AG09319 (cell line): ENCODE results near the gene GABBR2.

ENCODE experiments used
- DNase-seq: peaks from one replicate; pipeline ENCODE4 v3.0.0-alpha.2; 2010; ENCODE audit warnings: low read depth; ENCODE audit errors: extremely low read depth
- TF ChIP-seq, protein P1 (sequence below): IDR thresholded peaks from 2 replicates; pipeline ENCODE4 v1.5.1; 2011; ENCODE audit warnings: low read depth, mild to moderate bottlenecking, inconsistent platforms, low read length, moderate library complexity

Gene GABBR2

DNA sequence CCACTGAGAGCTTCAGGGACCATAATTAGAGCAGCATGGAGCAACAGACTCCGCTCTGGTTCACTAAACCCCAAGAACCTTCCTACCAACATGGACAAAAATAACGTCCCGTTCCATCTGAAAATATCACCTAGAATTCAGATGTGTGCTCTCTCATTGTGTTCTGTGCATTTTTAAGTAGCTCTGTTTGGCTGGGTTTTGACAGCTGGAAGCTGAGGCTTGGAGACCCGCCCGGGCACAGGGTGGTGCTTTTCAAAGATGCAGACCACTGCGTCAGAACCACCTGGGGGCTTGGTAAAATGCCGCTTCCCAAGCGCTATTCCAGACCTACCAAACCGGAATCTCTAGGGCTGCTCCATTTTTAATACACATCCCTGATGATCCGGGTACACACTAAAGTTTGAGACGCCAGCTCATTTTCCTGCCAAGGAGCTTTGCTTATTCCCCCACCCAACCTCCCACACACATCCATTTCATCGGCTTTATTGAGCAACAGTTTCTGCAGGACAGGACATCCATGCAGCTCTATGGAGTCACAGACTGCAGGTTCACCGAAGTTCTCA, 104.8 kb downstream of the GABBR2 start:
- DNase-seq = no peak
- TF ChIP-seq, protein P1, sequence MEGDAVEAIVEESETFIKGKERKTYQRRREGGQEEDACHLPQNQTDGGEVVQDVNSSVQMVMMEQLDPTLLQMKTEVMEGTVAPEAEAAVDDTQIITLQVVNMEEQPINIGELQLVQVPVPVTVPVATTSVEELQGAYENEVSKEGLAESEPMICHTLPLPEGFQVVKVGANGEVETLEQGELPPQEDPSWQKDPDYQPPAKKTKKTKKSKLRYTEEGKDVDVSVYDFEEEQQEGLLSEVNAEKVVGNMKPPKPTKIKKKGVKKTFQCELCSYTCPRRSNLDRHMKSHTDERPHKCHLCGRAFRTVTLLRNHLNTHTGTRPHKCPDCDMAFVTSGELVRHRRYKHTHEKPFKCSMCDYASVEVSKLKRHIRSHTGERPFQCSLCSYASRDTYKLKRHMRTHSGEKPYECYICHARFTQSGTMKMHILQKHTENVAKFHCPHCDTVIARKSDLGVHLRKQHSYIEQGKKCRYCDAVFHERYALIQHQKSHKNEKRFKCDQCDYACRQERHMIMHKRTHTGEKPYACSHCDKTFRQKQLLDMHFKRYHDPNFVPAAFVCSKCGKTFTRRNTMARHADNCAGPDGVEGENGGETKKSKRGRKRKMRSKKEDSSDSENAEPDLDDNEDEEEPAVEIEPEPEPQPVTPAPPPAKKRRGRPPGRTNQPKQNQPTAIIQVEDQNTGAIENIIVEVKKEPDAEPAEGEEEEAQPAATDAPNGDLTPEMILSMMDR = no peak

DNA sequence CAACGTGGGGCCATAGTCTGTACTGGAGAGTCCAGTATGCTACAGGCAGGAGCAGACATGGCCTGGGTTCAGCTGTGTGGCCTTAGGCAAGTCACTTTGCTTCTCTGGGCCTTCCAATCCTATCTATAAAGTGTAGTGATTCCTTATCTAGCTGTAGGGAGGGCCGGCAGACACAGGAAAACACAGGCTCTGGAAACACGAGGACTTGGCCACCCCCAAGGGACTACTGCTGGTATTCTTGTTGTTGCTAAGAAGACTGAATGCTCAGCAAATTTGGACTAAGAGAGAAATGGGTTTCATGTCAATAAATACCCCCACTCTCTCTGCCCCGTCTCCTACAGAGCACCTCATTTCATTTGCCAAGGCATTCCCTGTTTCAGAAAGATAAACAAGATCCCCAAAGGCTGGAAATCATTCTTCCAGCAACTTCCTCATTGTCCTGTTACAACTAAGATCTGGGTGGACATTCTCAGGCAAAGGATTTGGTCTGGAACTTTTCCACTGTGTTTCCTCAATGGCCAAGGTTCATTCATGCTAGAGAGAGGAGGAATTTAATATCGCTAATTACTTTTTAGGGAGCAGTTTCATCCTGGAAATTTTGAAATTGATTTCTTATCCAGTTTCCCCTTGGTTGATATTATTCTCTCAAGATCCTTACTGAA, 105.8 kb downstream of the GABBR2 start:
- no peak for DNase-seq
- TF ChIP-seq, protein P1 = no peak

DNA sequence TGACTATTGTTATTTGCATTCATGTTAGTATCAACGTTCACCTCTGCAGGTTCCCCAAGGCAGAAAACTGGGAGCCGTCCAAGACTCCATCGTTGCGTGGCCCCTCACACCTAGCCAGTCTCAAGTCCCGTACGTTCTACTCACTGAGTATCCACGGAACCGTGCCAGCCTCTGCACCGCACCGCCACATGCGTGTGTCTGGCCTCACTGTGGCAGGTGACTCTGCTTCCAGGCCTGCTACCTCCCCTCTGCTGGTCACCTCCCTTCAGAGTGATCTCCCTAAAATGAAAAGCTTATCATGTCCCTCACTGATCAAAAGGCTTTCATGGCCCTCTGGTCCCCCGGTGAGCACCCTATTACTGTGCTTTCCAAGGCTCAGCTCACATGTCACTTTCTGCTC, 108.1 kb downstream of the GABBR2 start:
- TF ChIP-seq, protein P1 = no peak

DNA sequence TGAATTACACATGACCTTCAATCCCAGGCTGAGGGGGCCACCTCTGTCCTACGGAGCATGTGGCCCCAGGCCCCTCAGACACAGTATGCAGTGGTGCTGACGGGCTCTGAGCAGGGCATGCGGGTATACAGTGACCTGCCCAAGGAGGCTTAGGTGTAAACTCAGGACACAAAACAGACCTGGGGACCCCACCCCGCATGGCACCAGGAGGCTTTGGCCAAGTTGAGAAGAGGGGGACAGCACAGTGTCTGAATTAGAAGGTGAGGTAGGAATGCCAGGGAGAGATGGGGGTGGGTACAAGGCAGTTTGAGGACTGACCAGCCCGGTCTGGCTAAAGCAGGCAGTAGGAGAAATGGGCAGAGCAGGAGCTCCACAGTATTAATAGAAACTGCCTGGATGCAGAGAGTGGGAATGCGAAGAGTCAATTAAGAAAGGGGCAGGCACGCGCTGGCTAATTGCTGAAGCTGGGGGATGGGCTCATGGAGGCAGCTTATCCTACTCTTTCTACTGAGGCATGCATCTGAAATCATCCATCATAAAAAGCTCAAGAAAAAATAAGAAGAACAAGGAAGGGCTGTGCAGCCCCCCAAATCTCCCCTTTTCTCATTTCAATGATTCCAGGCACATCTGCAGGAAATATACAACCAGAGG, 109.0 kb downstream of the GABBR2 start:
- TF ChIP-seq, protein P1 = no peak
- no peak for DNase-seq

More for the DNA sequence above, 108.1 kb downstream of the GABBR2 start:
- no peak for DNase-seq

DNA sequence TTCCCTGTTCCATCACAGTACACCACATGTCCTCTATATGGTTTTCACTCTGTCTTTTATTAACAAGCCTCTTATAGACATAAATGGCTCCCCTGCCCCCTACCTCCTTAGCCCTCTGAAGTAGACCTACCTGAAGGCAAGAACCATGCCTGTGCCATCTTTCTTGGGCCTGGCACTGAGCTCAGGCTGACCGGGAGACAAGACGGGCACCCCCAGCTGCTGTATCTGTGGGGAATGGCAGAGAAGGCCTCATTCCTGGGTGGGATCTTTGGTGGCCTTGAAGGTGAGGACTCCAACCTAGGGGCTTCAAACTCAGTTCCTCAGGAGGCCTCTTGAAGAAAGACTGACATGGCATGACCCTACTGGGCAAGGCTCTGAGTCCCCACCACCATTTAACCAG, 109.9 kb downstream of the GABBR2 start:
- TF ChIP-seq, protein P1 = no peak
- DNase-seq = no peak

DNA sequence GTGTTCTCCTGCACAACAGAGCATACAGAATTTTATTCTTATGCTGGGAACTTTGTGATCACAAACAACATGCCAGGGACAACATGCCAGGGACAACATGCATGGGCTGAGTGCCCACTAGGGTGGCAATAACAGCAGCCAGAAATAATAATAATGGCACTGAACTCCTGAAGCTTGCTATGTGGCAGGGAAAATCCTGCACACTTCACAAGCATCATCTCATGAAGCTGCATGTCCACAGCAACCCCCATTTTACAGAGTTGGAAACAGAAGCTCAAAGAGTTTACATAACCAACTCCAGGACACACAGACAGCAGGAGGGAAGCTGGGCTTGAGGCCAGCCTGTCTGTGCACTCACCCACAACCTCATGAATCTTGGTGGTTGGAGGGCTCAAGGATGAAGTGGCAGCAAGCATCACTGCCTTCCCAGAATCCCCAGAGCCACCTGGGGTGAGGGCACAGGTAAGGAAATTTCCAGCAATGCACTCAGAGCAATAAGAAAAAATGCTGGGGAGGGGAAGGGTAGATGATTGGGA, 111.4 kb downstream of the GABBR2 start:
- TF ChIP-seq, protein P1 = no peak
- DNase-seq = no peak

DNA sequence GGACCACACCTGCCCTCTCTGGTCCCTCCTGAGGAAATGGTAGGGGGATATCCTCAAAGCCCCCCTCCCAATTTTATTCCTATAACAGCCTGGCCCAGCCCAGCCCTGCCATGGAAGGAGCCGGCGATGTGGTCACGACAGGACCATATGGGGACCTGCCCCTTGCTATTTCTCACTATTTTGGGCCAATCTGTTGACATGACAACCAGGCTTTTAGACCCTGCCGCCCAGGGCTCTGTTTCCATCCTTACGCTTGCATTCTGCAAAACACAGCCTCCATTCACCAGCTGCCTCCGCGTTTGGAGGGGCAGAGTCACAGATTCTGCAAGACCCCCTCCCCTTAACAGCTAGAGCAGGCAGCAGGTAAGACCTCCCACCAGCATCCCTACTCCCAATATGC, 112.2 kb downstream of the GABBR2 start:
- TF ChIP-seq, protein P1 = no peak
- DNase-seq = no peak
